IPS-18a (cell line): ENCODE measurements around the gene MIB1.

Experiments
- H3K27ac ChIP-seq: one replicate; pipeline ENCODE4 v1.5.1; 2013; ENCODE audit warnings: low read length
- H3K27me3 ChIP-seq: one replicate; pipeline ENCODE4 v1.6.1; 2013; ENCODE audit warnings: mild to moderate bottlenecking, low read length; ENCODE audit not compliant: control insufficient read depth, insufficient read depth
- H3K36me3 ChIP-seq: one replicate; pipeline ENCODE4 v1.6.1; 2013; ENCODE audit warnings: low read depth, low read length; ENCODE audit not compliant: control insufficient read depth
- H3K4me1 ChIP-seq: one replicate; pipeline ENCODE4 v1.6.1; 2013; ENCODE audit warnings: low read depth, low read length; ENCODE audit not compliant: control insufficient read depth
- H3K4me3 ChIP-seq: one replicate; pipeline ENCODE4 v1.5.1; 2013; ENCODE audit warnings: low read length
- H3K9ac ChIP-seq: one replicate; pipeline ENCODE4 v1.6.1; 2013; ENCODE audit warnings: mild to moderate bottlenecking, low read length, moderate library complexity
- H3K9me3 ChIP-seq: one replicate; pipeline ENCODE4 v1.6.1; 2013; ENCODE audit warnings: low read depth, low read length; ENCODE audit not compliant: control insufficient read depth

The MIB1 gene

GRCh38 chr18:21826196-21826595, 85.6 kb downstream of the MIB1 start:
- Histone ChIP-seq H3K9ac (no peak overlapping the region), H3K4me3 (no peak overlapping the region), H3K27ac (no peak overlapping the region), H3K4me1 (no peaks in the 10 kb centered on the region), H3K27me3 (no peaks in the 10 kb centered on the region), H3K36me3 (peaks cover 11% of the 10 kb centered on the region), H3K9me3 (no peaks in the 10 kb centered on the region)

GRCh38 chr18:21826641-21827302, 86.2 kb downstream of the MIB1 start:
- Histone ChIP-seq H3K36me3 (peaks cover 11% of the 10 kb centered on the region), H3K4me3 (no peak overlapping the region), H3K9me3 (no peaks in the 10 kb centered on the region), H3K27me3 (no peaks in the 10 kb centered on the region), H3K9ac (no peak overlapping the region), H3K27ac (no peak overlapping the region), H3K4me1 (no peaks in the 10 kb centered on the region)

- H3K4me1 ChIP-seq = no peaks in the 10 kb centered on the region
- H3K9me3 ChIP-seq = no peaks in the 10 kb centered on the region
- no peaks in the 10 kb centered on the region for H3K27me3 ChIP-seq
- H3K36me3 ChIP-seq = no peaks in the 10 kb centered on the region
- H3K9ac ChIP-seq = no peak overlapping the region
- H3K4me3 ChIP-seq = no peak overlapping the region
- H3K27ac ChIP-seq = no peak overlapping the region
Measured at GRCh38 chr18:21830532-21830931, 89.9 kb downstream of the MIB1 start.

GRCh38 chr18:21831413-21831831, 90.8 kb downstream of the MIB1 start:
- Histone ChIP-seq H3K4me1 (no peaks in the 10 kb centered on the region), H3K4me3 (no peak overlapping the region), H3K9ac (no peak overlapping the region), H3K9me3 (no peaks in the 10 kb centered on the region), H3K27me3 (no peaks in the 10 kb centered on the region), H3K36me3 (no peaks in the 10 kb centered on the region), H3K27ac (no peak overlapping the region)

- H3K36me3 ChIP-seq = peaks cover 6% of the 10 kb centered on the region
- H3K4me1 ChIP-seq = no peaks in the 10 kb centered on the region
- H3K4me3 ChIP-seq = no peak overlapping the region
- H3K9ac ChIP-seq = no peak overlapping the region
- no peaks in the 10 kb centered on the region for H3K27me3 ChIP-seq
- no peaks in the 10 kb centered on the region for H3K9me3 ChIP-seq
- no peak overlapping the region for H3K27ac ChIP-seq
Measured at GRCh38 chr18:21833604-21834298, 93.2 kb downstream of the MIB1 start.

- H3K4me3 ChIP-seq = no peak overlapping the region
- H3K27me3 ChIP-seq = no peaks in the 10 kb centered on the region
- H3K4me1 ChIP-seq = no peaks in the 10 kb centered on the region
- no peaks in the 10 kb centered on the region for H3K9me3 ChIP-seq
- peaks cover 8% of the 10 kb centered on the region for H3K36me3 ChIP-seq
- H3K9ac ChIP-seq = no peak overlapping the region
- H3K27ac ChIP-seq = no peak overlapping the region
Measured at GRCh38 chr18:21834299-21834660, 93.7 kb downstream of the MIB1 start.

- Histone ChIP-seq H3K36me3 (peaks cover 38% of the 10 kb centered on the region), H3K27ac (no peak overlapping the region), H3K9me3 (no peaks in the 10 kb centered on the region), H3K9ac (no peak overlapping the region), H3K4me3 (no peak overlapping the region), H3K4me1 (no peaks in the 10 kb centered on the region), H3K27me3 (no peaks in the 10 kb centered on the region)
Measured at GRCh38 chr18:21841570-21841969, 101.0 kb downstream of the MIB1 start.

GRCh38 chr18:21843341-21843740, 102.7 kb downstream of the MIB1 start:
- Histone ChIP-seq H3K9me3 (no peaks in the 10 kb centered on the region), H3K27me3 (no peaks in the 10 kb centered on the region), H3K27ac (no peak overlapping the region), H3K36me3 (peaks cover 45% of the 10 kb centered on the region), H3K9ac (no peak overlapping the region), H3K4me1 (no peaks in the 10 kb centered on the region), H3K4me3 (no peak overlapping the region)

- H3K9ac ChIP-seq = no peak overlapping the region
- H3K9me3 ChIP-seq = no peaks in the 10 kb centered on the region
- no peaks in the 10 kb centered on the region for H3K27me3 ChIP-seq
- H3K36me3 ChIP-seq = peaks cover 34% of the 10 kb centered on the region
- H3K4me1 ChIP-seq = no peaks in the 10 kb centered on the region
- no peak overlapping the region for H3K4me3 ChIP-seq
- H3K27ac ChIP-seq = no peak overlapping the region
Measured at GRCh38 chr18:21851327-21851961, 110.9 kb downstream of the MIB1 start.

GRCh38 chr18:21853016-21853415, 112.4 kb downstream of the MIB1 start:
- Histone ChIP-seq H3K27ac (no peak overlapping the region), H3K4me3 (no peak overlapping the region), H3K9me3 (no peaks in the 10 kb centered on the region), H3K27me3 (no peaks in the 10 kb centered on the region), H3K36me3 (peaks cover 38% of the 10 kb centered on the region), H3K4me1 (no peaks in the 10 kb centered on the region), H3K9ac (no peak overlapping the region)

GRCh38 chr18:21853775-21854552, 113.4 kb downstream of the MIB1 start:
- Histone ChIP-seq H3K27ac (no peak overlapping the region), H3K9me3 (no peaks in the 10 kb centered on the region), H3K9ac (no peak overlapping the region), H3K4me3 (no peak overlapping the region), H3K36me3 (peaks cover 41% of the 10 kb centered on the region), H3K4me1 (no peaks in the 10 kb centered on the region), H3K27me3 (no peaks in the 10 kb centered on the region)
